ENCODE measurements around the gene FXYD5. TPM values are rescaled to one million over a fixed set of nuclear protein-coding genes. Genes with fewer than 3 reads are reported as not detected.
"Not testable (repeated sequence)": the region's sequence is repeated elsewhere in the genome, so short reads cannot be mapped to it uniquely, and the experiment has no call there.

FXYD5 gene
- total RNA-seq, 1 donor from 2014 or later = 138 TPM

- no peak for TF ChIP-seq CTCF (IDR thresholded peaks at IDR 0.05)
- Histone ChIP-seq H3K9me3 (no peaks in the 10 kb centered on the region), H3K4me1 (peaks cover 8 to 13% of the 10 kb centered on the region in 2 donors), H3K4me3 (peak overlapping the region in 1 of 2 donors; percentile 24), H3K27ac (peak overlapping the region in 1 of 2 donors; percentile 1), H3K36me3 (no peaks in the 10 kb centered on the region), H3K27me3 (no peaks in the 10 kb centered on the region)
- no peak for DNase-seq (ENCODE audit: low spot score in 2 of 2)
- intact Hi-C loops (cut with DNase I) = loop anchor here (10.0 kb wide), 3 partner anchors 489 to 809 kb away; partner anchors contain the start of genes COX6B1, ETV2, HAUS5 and LRFN3
These were observed 28.5 kb upstream of the FXYD5 start for GRCh38 chr19:35125749-35126623.

DNA sequence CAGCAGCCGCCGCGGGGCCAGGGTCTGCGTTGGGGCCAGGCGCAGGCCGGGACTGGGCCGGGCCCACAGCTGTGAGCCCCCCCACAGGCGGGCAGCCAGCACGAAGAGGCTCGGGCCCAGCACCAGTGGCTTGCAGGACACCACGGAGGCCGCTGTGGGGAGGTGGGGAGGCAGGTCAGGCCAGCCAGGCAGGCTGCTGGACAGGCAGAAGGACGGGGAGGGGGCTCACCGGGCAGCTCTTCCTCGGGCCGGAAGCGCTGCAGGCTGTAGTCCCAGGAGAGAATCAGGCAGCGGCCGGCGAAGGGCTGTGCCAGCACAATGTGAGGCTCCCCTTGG, 27.9 kb upstream of the FXYD5 start:
- Histone ChIP-seq H3K4me3 (peak overlapping the region in 1 of 2 donors; percentile 24), H3K4me1 (peaks cover 8 to 13% of the 10 kb centered on the region in 2 donors)

DNA sequence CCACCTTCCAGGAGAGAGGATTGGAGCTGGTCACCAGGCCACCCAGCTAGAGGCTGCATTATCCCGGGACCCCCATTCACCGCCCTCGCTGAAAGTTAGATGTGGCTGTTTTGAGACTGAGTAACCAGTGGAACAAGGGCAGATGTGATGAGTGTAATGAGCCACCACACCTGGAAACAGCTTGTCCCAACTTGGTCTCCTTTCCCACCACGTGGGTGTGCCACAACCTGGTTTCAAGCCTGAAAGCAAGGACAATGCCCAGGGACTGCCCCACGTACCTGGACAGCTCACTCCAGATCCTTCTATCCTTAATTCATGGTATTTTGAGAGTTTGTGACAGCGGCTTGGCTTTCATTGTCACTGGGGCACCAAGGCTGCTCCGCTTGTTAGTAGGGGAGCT, 26.7 kb upstream of the FXYD5 start:
- Histone ChIP-seq H3K27ac (no peak overlapping the region), H3K27me3 (no peaks in the 10 kb centered on the region), H3K4me1 (peaks cover 8 to 11% of the 10 kb centered on the region in 2 donors), H3K9me3 (no peaks in the 10 kb centered on the region), H3K36me3 (no peaks in the 10 kb centered on the region), H3K4me3 (no peak overlapping the region)
- intact Hi-C loops (cut with DNase I) = loop anchor here (10.0 kb wide), 3 partner anchors 487 to 807 kb away; partner anchors contain the start of genes COX6B1, ETV2, HAUS5 and LRFN3
- TF ChIP-seq CTCF (IDR thresholded peaks at IDR 0.05) = no peak
- DNase-seq (ENCODE audit: low spot score in 2 of 2) = no peak

More for the DNA sequence above, 27.9 kb upstream of the FXYD5 start:
- H3K36me3 ChIP-seq = no peaks in the 10 kb centered on the region
- no peaks in the 10 kb centered on the region for H3K9me3 ChIP-seq
- H3K27me3 ChIP-seq = no peaks in the 10 kb centered on the region
- TF ChIP-seq CTCF (IDR thresholded peaks at IDR 0.05) = no peak
- DNase-seq (ENCODE audit: low spot score in 2 of 2) = no peak
- intact Hi-C loops (cut with DNase I) = loop anchor here (10.0 kb wide), 3 partner anchors 488 to 808 kb away; partner anchors contain the start of genes COX6B1, ETV2, HAUS5 and LRFN3
- peak overlapping the region in 1 of 2 donors; percentile 1 for H3K27ac ChIP-seq

- DNase-seq (ENCODE audit: low spot score in 2 of 2) = no peak
- intact Hi-C loops (cut with DNase I) = loop anchor here (10.0 kb wide), 3 partner anchors 486 to 806 kb away; partner anchors contain the start of genes COX6B1, ETV2, HAUS5 and LRFN3
- no peaks in the 10 kb centered on the region for H3K36me3 ChIP-seq
- no peaks in the 10 kb centered on the region for H3K27me3 ChIP-seq
- H3K4me1 ChIP-seq = peaks cover 5 to 8% of the 10 kb centered on the region in 2 donors
- no peak overlapping the region for H3K4me3 ChIP-seq
- H3K9me3 ChIP-seq = no peaks in the 10 kb centered on the region
- no peak overlapping the region for H3K27ac ChIP-seq
- TF ChIP-seq CTCF (IDR thresholded peaks at IDR 0.05) = no peak
These were observed 26.0 kb upstream of the FXYD5 start for GRCh38 chr19:35128398-35129057.

GRCh38 chr19:35129724-35130274, 24.7 kb upstream of the FXYD5 start:
- intact Hi-C loops (cut with DNase I) = loop anchor here (10.0 kb wide), 3 partner anchors 485 to 805 kb away; partner anchors contain the start of genes COX6B1, ETV2, HAUS5 and LRFN3

More at GRCh38 chr19:35129724-35130274, 24.7 kb upstream of the FXYD5 start:
- H3K4me1 ChIP-seq; H3K4me3 ChIP-seq; H3K27me3 ChIP-seq; H3K36me3 ChIP-seq; DNase-seq (ENCODE audit: low spot score in 2 of 2); H3K27ac ChIP-seq; H3K9me3 ChIP-seq: not testable (repeated sequence)
